NCI-H2171 treated with DMSO at 0.1 percent for 48 hours (cell line): ENCODE data around the gene KCND1.
"Not testable (repeated sequence)": the region's sequence is repeated elsewhere in the genome, so short reads cannot be mapped to it uniquely, and the experiment has no call there.

Experiments used
- DNase-seq: peaks from one replicate; lab custom pipeline; 2025; lab: John Stamatoyannopoulos, UW

The KCND1 gene

GRCh38 chrX:48971249-48972219, at the start of gene KCND1:
KCND1 (minus strand) TSS chrX:48971844; CDS start chrX:48970271, 1,573 bp downstream.
- peak; percentile 9 for DNase-seq

GRCh38 chrX:49019599-49020249, 48.1 kb upstream of the KCND1 start:
- DNase-seq, result no peak

GRCh38 chrX:49019050-49019449, 47.4 kb upstream of the KCND1 start:
- no peak for DNase-seq

- no peak for DNase-seq
Measured at GRCh38 chrX:49003696-49004095, 32.1 kb upstream of the KCND1 start.

GRCh38 chrX:49002091-49002935, 30.7 kb upstream of the KCND1 start, which contains the start of gene GRIPAP1:
GRIPAP1 (minus strand) TSS chrX:49002264; CDS start chrX:49002229, 35 bp downstream.
- DNase-seq, result peak; percentile 85

- peak; percentile 48 for DNase-seq
Measured at GRCh38 chrX:49001521-49002090, 30.0 kb upstream of the KCND1 start.

- no peak for DNase-seq
Measured at GRCh38 chrX:49000636-49001035, 29.0 kb upstream of the KCND1 start.

GRCh38 chrX:48999030-48999429, 27.4 kb upstream of the KCND1 start:
- no peak for DNase-seq

GRCh38 chrX:48998391-48998790, 26.7 kb upstream of the KCND1 start:
- DNase-seq, result no peak

- DNase-seq, result no peak
Measured at GRCh38 chrX:48997865-48998264, 26.2 kb upstream of the KCND1 start.

- no peak for DNase-seq
Measured at GRCh38 chrX:48997455-48997854, 25.8 kb upstream of the KCND1 start.

- DNase-seq, result no peak
Measured at GRCh38 chrX:48996969-48997368, 25.3 kb upstream of the KCND1 start.

GRCh38 chrX:48992341-48992740, 20.7 kb upstream of the KCND1 start:
- DNase-seq, result no peak

GRCh38 chrX:48989483-48989882, 17.8 kb upstream of the KCND1 start:
- DNase-seq, result no peak

- no peak for DNase-seq
Measured at GRCh38 chrX:48983896-48984295, 12.3 kb upstream of the KCND1 start.

- no peak for DNase-seq
Measured at GRCh38 chrX:48983081-48983480, 11.4 kb upstream of the KCND1 start.

GRCh38 chrX:48981178-48981577, 9.5 kb upstream of the KCND1 start:
- no peak for DNase-seq

GRCh38 chrX:48980341-48980740, 8.7 kb upstream of the KCND1 start:
- not testable (repeated sequence) for DNase-seq

- no peak for DNase-seq
Measured at GRCh38 chrX:48978226-48978625, 6.6 kb upstream of the KCND1 start.

GRCh38 chrX:48976086-48976485, 4.4 kb upstream of the KCND1 start:
- DNase-seq, result no peak

- no peak for DNase-seq
Measured at GRCh38 chrX:48975541-48975940, 3.9 kb upstream of the KCND1 start.

GRCh38 chrX:48975041-48975440, 3.4 kb upstream of the KCND1 start:
- no peak for DNase-seq
